Nephron progenitor cell (in vitro differentiated cells): ENCODE data around the gene SPATS2.
"Not testable (repeated sequence)": the region's sequence is repeated elsewhere in the genome, so short reads cannot be mapped to it uniquely, and the experiment has no call there.

ENCODE experiments used
- DNase-seq: peaks from one replicate; pipeline ENCODE4 v3.0.0; 2021
- H3K27ac Mint-ChIP-seq: 2 replicates; pipeline ENCODE4 v1.8.0; 2021; ENCODE audit warnings: mild to moderate bottlenecking, moderate library complexity, mixed read lengths
- H3K27me3 Mint-ChIP-seq: 2 replicates; pipeline ENCODE4 v1.8.0; 2021; ENCODE audit warnings: mild to moderate bottlenecking, low read depth, mixed read lengths; ENCODE audit not compliant: poor library complexity
- H3K36me3 Mint-ChIP-seq: 2 replicates; pipeline ENCODE4 v1.8.0; 2021; ENCODE audit warnings: low read depth, mixed read lengths
- H3K4me1 Mint-ChIP-seq: 2 replicates; pipeline ENCODE4 v1.8.0; 2021; ENCODE audit warnings: mixed read lengths
- H3K4me3 Mint-ChIP-seq: 2 replicates; pipeline ENCODE4 v1.8.0; 2021; ENCODE audit warnings: mild to moderate bottlenecking, moderate library complexity, mixed read lengths
- H3K9me3 Mint-ChIP-seq: 2 replicates; pipeline ENCODE4 v1.8.0; 2021; ENCODE audit warnings: mild to moderate bottlenecking, moderate library complexity, mixed read lengths
- CTCF ChIP-seq: fragments of 200-600 bp; sonication (generic); IDR thresholded peaks from 2 replicates; pipeline ENCODE4 v1.5.0; 2021; ENCODE audit warnings: antibody characterized with exemption

Gene SPATS2

GRCh38 chr12:49375406-49375805 is 8.1 kb downstream of the SPATS2 start:
- H3K36me3 Mint-ChIP-seq = peaks cover 27% of the 10 kb centered on the region
- peaks cover 5% of the 10 kb centered on the region for H3K9me3 Mint-ChIP-seq
- H3K4me3 Mint-ChIP-seq = no peak overlapping the region
- peaks cover 8% of the 10 kb centered on the region for H3K4me1 Mint-ChIP-seq
- H3K27me3 Mint-ChIP-seq = no peaks in the 10 kb centered on the region
- TF ChIP-seq CTCF = no peak
- no peak overlapping the region for H3K27ac Mint-ChIP-seq
- DNase-seq = no peak

GRCh38 chr12:49377386-49377785 is 10.1 kb downstream of the SPATS2 start:
- peaks cover 14% of the 10 kb centered on the region for H3K36me3 Mint-ChIP-seq
- H3K9me3 Mint-ChIP-seq = peaks cover 5% of the 10 kb centered on the region
- no peaks in the 10 kb centered on the region for H3K4me1 Mint-ChIP-seq
- H3K4me3 Mint-ChIP-seq = no peak overlapping the region
- H3K27ac Mint-ChIP-seq = no peak overlapping the region
- H3K27me3 Mint-ChIP-seq = no peaks in the 10 kb centered on the region
- no peak for TF ChIP-seq CTCF
- no peak for DNase-seq

GRCh38 chr12:49380184-49380583 is 12.9 kb downstream of the SPATS2 start:
- H3K4me3 Mint-ChIP-seq, H3K4me1 Mint-ChIP-seq, H3K27me3 Mint-ChIP-seq, H3K9me3 Mint-ChIP-seq, H3K27ac Mint-ChIP-seq, DNase-seq: not testable (repeated sequence)
- H3K36me3 Mint-ChIP-seq = peaks cover 18% of the 10 kb centered on the region

- Mint-ChIP-seq H3K27ac (no peak overlapping the region), H3K9me3 (peaks cover under 1% of the 10 kb centered on the region), H3K4me3 (no peak overlapping the region), H3K27me3 (peaks cover 3% of the 10 kb centered on the region), H3K4me1 (peaks cover 6% of the 10 kb centered on the region), H3K36me3 (peaks cover 40% of the 10 kb centered on the region)
- TF ChIP-seq CTCF = peak; percentile 33
- DNase-seq = peak; percentile 49
Observed at GRCh38 chr12:49388682-49389386, 21.6 kb downstream of the SPATS2 start.

GRCh38 chr12:49389387-49389703 is 22.1 kb downstream of the SPATS2 start:
- no peak overlapping the region for H3K27ac Mint-ChIP-seq
- no peak for DNase-seq
- peaks cover 42% of the 10 kb centered on the region for H3K36me3 Mint-ChIP-seq
- H3K4me3 Mint-ChIP-seq = no peak overlapping the region
- H3K27me3 Mint-ChIP-seq = peaks cover 3% of the 10 kb centered on the region
- no peak for TF ChIP-seq CTCF
- peaks cover 6% of the 10 kb centered on the region for H3K4me1 Mint-ChIP-seq
- peaks cover 5% of the 10 kb centered on the region for H3K9me3 Mint-ChIP-seq

- TF ChIP-seq CTCF = no peak
- DNase-seq = no peak
- Mint-ChIP-seq H3K4me1 (peaks cover 23% of the 10 kb centered on the region), H3K27ac (no peak overlapping the region), H3K9me3 (peaks cover 19% of the 10 kb centered on the region), H3K36me3 (peaks cover 32% of the 10 kb centered on the region), H3K27me3 (no peaks in the 10 kb centered on the region), H3K4me3 (no peak overlapping the region)
Observed at GRCh38 chr12:49397000-49397399, 29.7 kb downstream of the SPATS2 start.
